IPS DF 6.9 (cell line): Measurements from ENCODE around the gene ATP6V1G2.
"Not testable (repeated sequence)": the region's sequence is repeated elsewhere in the genome, so short reads cannot be mapped to it uniquely, and the experiment has no call there.

Source experiments
- DNase-seq: peaks from one replicate; pipeline ENCODE4 v3.0.0-alpha.2; 2013; ENCODE audit warnings: low read depth, low spot score
- H3K27ac ChIP-seq: one replicate; pipeline ENCODE4 v1.5.1; 2013; ENCODE audit warnings: low read length, control low read depth
- H3K27me3 ChIP-seq: 2 replicates; pipeline ENCODE4 v1.6.1; 2013; ENCODE audit warnings: mild to moderate bottlenecking, low read length; ENCODE audit not compliant: control insufficient read depth, insufficient read depth
- H3K36me3 ChIP-seq: 2 replicates; pipeline ENCODE4 v1.6.1; 2013; ENCODE audit warnings: low read length; ENCODE audit not compliant: control insufficient read depth, insufficient read depth
- H3K4me1 ChIP-seq: 2 replicates; pipeline ENCODE4 v1.6.1; 2013; ENCODE audit warnings: low read length; ENCODE audit not compliant: control insufficient read depth, insufficient read depth
- H3K4me3 ChIP-seq: 2 replicates; pipeline ENCODE4 v1.5.1; 2013; ENCODE audit warnings: mild to moderate bottlenecking, low read length
- H3K9me3 ChIP-seq: 2 replicates; pipeline ENCODE4 v1.6.1; 2013; ENCODE audit warnings: low read length, inconsistent platforms; ENCODE audit not compliant: control insufficient read depth, insufficient read depth
- WGBS: extraction: QIAGEN DNeasy Blood & Tissue Kit; methylation state at CpG from one replicate; pipeline ENCODE4 v1.1.7; 2013; ENCODE audit warnings: mixed read lengths, missing lambda C conversion rate; ENCODE audit not compliant: insufficient read length, insufficient coverage; 5-methylcytosine and 5-hydroxymethylcytosine counted together

ATP6V1G2 gene

GRCh38 chr6:31528307-31528777 lies 18.1 kb downstream of the ATP6V1G2 start:
- Histone ChIP-seq H3K36me3 (peaks cover 32% of the 10 kb centered on the region), H3K4me3 (no peak overlapping the region), H3K27ac (no peak overlapping the region), H3K9me3 (no peaks in the 10 kb centered on the region), H3K4me1 (no peaks in the 10 kb centered on the region), H3K27me3 (no peaks in the 10 kb centered on the region)
- DNase-seq: no peak
- WGBS: no CpG with 5 or more reads among the region's 4 CpGs

- no peaks in the 10 kb centered on the region for H3K9me3 ChIP-seq
- no peak overlapping the region for H3K27ac ChIP-seq
- no CpG with 5 or more reads among the region's 4 CpGs for WGBS
- peaks cover 16% of the 10 kb centered on the region for H3K36me3 ChIP-seq
- no peaks in the 10 kb centered on the region for H3K27me3 ChIP-seq
- no peak overlapping the region for H3K4me3 ChIP-seq
- no peak for DNase-seq
- H3K4me1 ChIP-seq: no peaks in the 10 kb centered on the region
Measured at GRCh38 chr6:31525932-31526591, 20.3 kb downstream of the ATP6V1G2 start.

GRCh38 chr6:31525553-31525931 lies 20.9 kb downstream of the ATP6V1G2 start:
- H3K36me3 ChIP-seq: peaks cover 11% of the 10 kb centered on the region
- no peak for DNase-seq
- no peak overlapping the region for H3K4me3 ChIP-seq
- H3K9me3 ChIP-seq: no peaks in the 10 kb centered on the region
- no peak overlapping the region for H3K27ac ChIP-seq
- H3K27me3 ChIP-seq: no peaks in the 10 kb centered on the region
- H3K4me1 ChIP-seq: no peaks in the 10 kb centered on the region
- WGBS: no CpG with 5 or more reads among the region's 8 CpGs

GRCh38 chr6:31521835-31522234 lies 24.6 kb downstream of the ATP6V1G2 start:
- no peak for DNase-seq
- H3K9me3 ChIP-seq: no peaks in the 10 kb centered on the region
- no CpG with 5 or more reads among the region's 3 CpGs for WGBS
- no peaks in the 10 kb centered on the region for H3K4me1 ChIP-seq
- H3K36me3 ChIP-seq: no peaks in the 10 kb centered on the region
- no peak overlapping the region for H3K27ac ChIP-seq
- H3K4me3 ChIP-seq: no peak overlapping the region
- no peaks in the 10 kb centered on the region for H3K27me3 ChIP-seq

- Histone ChIP-seq H3K4me1 (no peaks in the 10 kb centered on the region; the same call in 1 of the 2 replicates), H3K27me3 (no peaks in the 10 kb centered on the region), H3K9me3 (no peaks in the 10 kb centered on the region), H3K4me3 (no peak overlapping the region), H3K36me3 (peaks cover 10% of the 10 kb centered on the region), H3K27ac (no peak overlapping the region)
- no CpG with 5 or more reads among the region's 5 CpGs for WGBS
- DNase-seq: no peak
Measured at GRCh38 chr6:31513456-31514165, 32.8 kb downstream of the ATP6V1G2 start.

GRCh38 chr6:31510007-31510406 lies 36.4 kb downstream of the ATP6V1G2 start:
- DNase-seq: no peak
- no peaks in the 10 kb centered on the region for H3K9me3 ChIP-seq
- H3K36me3 ChIP-seq: peaks cover 16% of the 10 kb centered on the region
- H3K4me3 ChIP-seq: no peak overlapping the region
- H3K4me1 ChIP-seq: no peaks in the 10 kb centered on the region
- H3K27me3 ChIP-seq: no peaks in the 10 kb centered on the region
- WGBS: no CpG with 5 or more reads among the region's 4 CpGs
- no peak overlapping the region for H3K27ac ChIP-seq

- not testable (repeated sequence) for H3K4me3 ChIP-seq, H3K9me3 ChIP-seq, H3K27ac ChIP-seq, DNase-seq, H3K27me3 ChIP-seq, H3K4me1 ChIP-seq
- H3K36me3 ChIP-seq: peaks cover 16% of the 10 kb centered on the region
- WGBS: no CpG with 5 or more reads among the region's 2 CpGs
Measured at GRCh38 chr6:31509036-31509435, 37.4 kb downstream of the ATP6V1G2 start.

- no peaks in the 10 kb centered on the region for H3K9me3 ChIP-seq
Measured at GRCh38 chr6:31502586-31502985, 43.8 kb downstream of the ATP6V1G2 start.

GRCh38 chr6:31499648-31500047 lies 46.8 kb downstream of the ATP6V1G2 start:
- H3K4me3 ChIP-seq, H3K9me3 ChIP-seq, DNase-seq, H3K4me1 ChIP-seq, H3K36me3 ChIP-seq, H3K27me3 ChIP-seq, H3K27ac ChIP-seq: not testable (repeated sequence)
- no CpG with 5 or more reads among the region's 2 CpGs for WGBS

More at GRCh38 chr6:31502586-31502985, 43.8 kb downstream of the ATP6V1G2 start:
- Histone ChIP-seq H3K27ac (no peak overlapping the region), H3K4me3 (no peak overlapping the region), H3K27me3 (no peaks in the 10 kb centered on the region), H3K4me1 (no peaks in the 10 kb centered on the region), H3K36me3 (peaks cover 7% of the 10 kb centered on the region)
- DNase-seq: no peak

- Histone ChIP-seq H3K4me3 (peak overlapping the region; percentile 34; the same call in 1 of the 2 replicates), H3K4me1 (no peaks in the 10 kb centered on the region), H3K9me3 (no peaks in the 10 kb centered on the region), H3K27me3 (no peaks in the 10 kb centered on the region), H3K27ac (no peak overlapping the region), H3K36me3 (no peaks in the 10 kb centered on the region)
- no peak for DNase-seq
- WGBS: no CpG with 5 or more reads among the region's 21 CpGs
Measured at GRCh38 chr6:31498748-31499147, 47.7 kb downstream of the ATP6V1G2 start.
